GM21367 (cell line): ENCODE measurements around the gene ZFAND3.
"Not testable (repeated sequence)": the region's sequence is repeated elsewhere in the genome, so short reads cannot be mapped to it uniquely, and the experiment has no call there.

Experiments used
- ATAC-seq: cut with Tn5 transposase; IDR thresholded peaks from one replicate; pipeline ENCODE4 v1.9.1; 2021; ENCODE audit not compliant: unreplicated experiment

The ZFAND3 gene

DNA sequence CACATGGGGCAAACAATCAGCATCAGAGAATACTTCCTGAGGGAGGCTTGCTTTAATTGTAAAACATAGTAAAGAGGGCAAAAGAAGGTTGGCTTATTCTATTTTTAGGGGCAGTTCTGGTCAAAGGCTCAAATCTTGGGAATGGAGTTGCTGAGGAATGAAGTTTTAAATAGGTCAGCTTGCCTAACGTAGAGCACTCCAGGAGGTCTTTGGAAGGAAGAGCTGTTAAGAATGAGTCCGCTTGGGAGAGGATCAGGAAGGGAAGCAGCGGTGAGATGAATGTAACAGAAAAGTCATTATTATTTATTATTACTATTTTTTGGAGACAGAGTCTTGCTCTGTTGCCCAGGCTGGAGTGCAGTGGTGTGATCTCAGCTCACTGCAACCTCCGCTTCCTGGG, 108.7 kb downstream of the ZFAND3 start:
- ATAC-seq = no peak

DNA sequence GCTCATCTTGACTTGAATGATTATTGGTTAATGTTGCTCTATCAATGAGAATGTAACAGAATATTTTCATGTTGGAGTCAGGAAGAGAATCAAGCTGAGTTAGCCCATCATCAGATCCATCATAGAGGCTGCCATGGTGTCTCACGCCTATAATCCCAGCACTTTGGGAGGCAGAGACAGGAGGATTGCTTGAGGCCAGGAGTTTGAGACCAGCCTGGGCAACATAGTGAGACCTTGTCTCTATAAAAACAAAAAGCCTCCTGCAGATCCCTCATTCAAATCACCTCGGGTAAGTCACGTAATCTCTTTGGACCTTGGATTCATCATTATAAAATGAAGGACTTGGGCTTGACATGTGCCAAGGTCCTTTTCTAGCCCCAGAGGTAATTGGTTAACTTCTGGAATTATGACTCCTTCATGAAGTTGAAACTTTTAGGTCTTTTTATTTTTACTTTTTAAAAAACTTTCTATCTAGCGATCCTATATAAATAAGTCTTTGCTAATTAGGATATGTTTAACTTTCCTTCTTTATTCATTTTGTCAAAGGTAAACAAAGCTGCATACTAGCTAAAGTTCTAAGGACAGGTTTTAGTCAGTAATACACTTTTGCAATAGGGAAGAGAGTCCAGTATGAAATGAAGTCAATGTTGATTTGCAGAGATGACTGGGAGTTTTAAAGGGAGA, 110.9 kb downstream of the ZFAND3 start:
- no peak for ATAC-seq

DNA sequence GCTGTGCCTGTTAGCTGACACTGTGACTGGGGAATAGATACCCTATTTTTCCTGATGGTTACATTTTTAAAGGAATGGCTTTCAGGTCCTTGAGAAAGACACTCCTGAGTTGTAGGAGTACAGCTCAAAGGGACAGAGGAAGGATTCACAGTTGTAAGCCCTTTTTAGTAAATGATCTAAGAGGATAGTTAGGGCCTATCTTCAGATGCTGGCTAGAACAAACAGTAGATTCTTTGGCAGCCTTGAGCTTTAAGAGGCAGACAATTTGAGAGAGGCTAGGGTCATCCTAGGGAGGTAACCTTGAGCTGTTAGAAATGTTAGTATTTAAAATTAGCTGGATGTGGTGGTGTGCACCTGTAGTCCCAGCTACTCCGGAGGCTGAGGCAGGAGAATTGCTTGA, 111.5 kb downstream of the ZFAND3 start:
- no peak for ATAC-seq

DNA sequence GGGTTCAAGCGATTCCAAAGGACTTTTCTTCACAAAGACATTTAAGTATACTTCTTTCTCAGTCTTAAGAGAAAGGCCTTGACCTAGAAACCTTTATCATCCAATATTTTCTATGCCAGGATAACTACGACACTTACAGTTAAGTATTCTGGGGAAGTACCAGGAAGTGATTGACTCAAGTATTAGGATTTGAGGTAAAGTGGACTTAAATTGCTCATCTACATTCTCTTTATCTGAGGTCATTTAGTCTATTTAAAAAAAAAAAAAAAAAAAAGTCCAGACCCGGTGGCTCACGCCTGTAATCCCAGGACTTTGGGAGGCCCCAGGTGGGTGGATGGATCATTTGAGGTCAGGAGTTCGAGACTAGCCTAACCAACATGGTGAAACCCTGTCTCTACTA, 114.7 kb downstream of the ZFAND3 start:
- ATAC-seq = no peak

DNA sequence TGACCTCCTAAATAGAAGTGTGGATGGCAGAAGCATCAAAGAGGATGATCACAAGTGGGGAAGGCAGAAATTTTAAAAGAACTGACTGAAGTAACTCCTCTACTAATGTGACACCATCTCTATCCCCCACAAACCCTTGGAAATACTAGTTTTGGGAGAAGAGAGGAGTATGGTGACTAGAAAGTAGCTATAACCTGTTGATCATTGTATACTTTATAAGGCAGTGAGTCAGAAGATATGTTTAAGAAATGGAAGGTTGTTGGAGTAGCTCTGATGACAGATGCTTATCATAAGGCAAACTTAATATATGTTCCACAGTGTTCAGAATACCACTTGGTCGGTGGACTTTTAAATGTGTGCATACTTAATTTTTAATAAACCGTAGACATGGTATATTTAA, 116.6 kb downstream of the ZFAND3 start:
- ATAC-seq = no peak

DNA sequence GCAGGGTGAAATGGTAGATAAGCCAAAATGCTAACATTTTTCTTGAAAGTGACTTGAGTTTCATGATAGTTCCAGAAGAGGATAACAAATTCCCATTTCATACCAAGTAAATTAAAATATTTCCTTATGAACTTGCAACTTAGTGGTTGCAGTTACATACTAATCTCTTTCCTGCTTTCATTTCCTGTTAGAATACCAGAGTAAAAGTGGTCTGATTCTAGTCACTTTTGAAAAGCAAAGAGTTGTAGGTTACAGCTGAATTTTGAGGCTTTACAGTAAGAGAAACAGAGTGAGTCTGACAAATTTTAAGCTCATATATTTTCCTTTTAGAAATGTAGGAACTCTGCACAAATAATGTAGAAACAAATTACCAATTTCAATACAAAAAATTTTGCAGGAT, 117.4 kb downstream of the ZFAND3 start:
- ATAC-seq = no peak

DNA sequence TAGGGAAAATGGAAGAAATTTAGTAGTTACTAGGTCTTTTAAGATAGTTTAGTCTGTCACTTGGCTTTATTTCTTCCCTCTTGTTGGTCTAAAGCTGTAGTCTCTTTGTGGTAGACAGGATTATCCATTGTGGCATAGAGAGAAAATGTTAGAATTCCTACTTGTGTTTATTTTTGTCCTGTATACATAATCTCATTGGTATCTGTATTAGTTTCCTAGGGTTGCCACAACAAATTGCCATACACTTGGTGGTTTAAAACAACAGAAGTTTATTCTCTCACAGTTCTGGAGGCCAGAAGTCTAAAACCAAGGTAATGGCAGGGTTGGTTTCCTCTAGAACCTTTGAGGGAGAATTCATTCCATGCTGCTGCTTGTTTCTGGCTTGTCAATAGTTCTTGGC, 119.4 kb downstream of the ZFAND3 start:
- ATAC-seq = no peak

DNA sequence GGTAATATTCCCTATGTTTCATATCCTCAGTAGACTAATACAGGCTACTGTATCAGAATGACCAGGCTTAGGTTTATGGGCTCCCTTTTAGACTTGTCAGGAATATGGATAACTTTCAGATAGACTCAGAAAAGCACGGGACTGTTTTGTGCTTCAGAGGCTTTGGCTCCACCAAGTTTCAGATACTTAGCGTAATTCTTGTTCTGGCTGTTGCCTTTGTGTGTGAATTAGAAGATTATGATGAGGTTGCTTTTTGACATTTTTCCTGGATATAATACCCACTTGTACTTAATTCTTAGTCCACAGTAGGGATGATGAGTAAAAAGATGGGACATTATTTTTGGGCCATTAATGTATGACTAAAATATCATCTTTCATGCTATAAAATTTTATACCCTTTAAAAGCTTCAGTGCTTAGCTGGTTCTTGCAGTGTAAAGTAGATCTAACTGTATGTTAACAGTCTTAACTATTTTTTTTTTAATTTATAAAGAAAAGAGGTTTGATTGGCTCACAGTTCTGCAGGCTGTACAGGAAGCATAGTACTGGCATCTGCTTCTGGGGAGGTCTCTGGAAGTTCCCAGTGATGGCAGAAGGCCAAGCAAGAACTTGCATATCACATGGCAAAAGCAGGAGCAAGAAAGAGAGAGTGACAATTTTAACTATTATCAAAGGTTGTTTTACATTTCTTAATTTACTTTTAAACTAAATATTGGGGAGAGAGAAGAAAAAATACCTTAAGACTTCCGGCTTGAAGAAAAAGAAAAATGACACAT, 120.7 kb downstream of the ZFAND3 start:
- ATAC-seq = no peak

DNA sequence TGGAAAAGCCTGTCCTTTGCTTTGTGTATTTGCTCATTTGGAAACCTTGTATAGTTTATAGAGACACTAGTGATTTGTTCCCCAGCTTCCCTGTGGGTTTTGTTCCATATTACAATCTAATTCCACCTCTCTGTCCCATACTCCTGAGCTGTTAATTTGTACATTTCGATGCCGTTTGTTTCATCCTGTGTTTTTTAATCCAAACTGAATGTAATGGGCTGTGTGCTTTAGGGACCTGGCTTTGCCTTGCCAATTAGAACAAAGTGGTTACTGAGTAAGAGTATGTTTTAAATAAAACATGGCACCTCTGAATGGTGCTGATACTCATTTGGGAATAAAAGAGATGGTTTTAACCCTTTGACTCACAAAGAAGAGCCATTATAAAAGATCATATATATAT, 122.3 kb downstream of the ZFAND3 start:
- no peak for ATAC-seq

DNA sequence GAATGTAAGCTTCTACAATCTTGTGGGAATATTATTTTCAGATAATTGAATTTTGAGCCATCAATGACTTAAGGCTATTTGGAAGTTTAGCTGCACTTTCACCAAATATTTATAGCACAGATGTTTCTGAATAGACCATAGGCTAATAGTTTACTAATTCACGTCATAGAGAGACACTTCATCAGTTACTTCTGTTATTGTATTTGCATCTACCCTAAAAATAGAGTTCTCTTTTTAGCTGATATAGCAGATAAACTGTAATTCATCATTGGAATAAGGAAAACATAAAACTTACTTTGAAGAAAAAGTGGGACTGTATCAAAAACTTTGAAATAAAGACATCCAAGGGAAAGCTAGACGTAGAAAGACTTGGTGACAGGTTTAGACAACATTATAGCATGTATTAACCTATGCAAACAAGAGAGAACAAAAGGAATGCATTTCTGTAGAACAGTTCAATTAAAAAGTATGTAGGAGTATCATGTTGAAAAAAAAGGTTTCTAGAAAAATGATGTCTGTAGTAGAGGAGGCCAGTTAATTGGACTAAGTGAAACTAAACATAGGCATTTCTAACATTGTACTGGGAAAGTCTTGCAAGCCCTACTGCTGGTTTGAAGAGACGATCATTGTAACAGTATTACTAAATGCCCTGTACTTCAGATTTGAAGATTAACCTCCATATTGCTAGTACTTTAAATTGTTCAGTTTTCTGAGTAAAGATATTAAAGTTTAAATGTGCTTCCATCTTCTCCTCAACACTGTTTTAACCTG, 123.3 kb downstream of the ZFAND3 start:
- ATAC-seq = no peak

DNA sequence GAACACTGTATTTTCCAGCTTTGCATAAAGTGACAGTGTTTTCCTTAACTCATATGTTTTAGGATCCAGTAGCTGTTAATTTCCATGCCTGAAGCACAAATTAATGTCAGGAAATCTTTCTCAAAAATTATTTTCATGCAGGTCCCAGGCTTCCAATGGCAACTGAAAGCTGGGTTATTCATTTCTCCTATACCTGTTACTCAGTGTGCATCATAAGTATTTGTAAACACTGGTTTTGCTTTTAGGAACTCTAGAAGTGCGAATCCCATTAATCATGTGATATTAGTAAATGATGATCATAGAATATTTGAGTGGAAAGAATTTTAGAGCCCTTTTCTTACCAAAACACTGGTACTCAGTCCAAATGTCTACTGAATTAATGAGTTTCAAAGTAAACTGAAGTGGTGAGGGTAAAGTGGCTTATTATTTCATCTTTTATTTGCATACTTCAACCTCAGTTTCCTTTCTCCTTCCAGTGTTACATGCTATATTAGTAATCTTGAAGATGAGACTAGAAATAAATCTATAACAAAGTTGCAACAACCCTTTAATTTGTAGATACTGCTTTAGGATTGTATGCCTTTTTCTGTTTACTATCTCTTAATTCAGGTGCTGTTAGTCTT, 124.0 kb downstream of the ZFAND3 start:
- no peak for ATAC-seq

DNA sequence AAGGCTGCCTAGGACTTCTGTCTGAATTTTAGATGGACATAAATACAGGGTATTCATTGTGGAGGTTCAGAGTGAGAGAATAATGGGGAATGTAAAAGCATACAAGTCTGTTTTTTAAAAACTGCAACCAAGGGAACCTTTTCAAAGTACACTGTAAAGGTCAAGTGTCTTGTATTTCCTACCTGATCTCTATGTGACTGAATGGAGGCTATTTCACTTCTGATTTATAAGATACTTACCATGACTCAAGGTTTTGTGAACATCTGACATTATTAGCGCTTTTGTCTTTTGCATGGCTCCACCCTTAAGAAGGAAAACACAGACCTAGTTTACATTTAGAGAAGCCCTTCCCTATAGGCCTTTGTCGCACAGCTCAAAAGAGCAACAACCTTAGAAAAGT, 126.5 kb downstream of the ZFAND3 start:
- ATAC-seq = no peak

DNA sequence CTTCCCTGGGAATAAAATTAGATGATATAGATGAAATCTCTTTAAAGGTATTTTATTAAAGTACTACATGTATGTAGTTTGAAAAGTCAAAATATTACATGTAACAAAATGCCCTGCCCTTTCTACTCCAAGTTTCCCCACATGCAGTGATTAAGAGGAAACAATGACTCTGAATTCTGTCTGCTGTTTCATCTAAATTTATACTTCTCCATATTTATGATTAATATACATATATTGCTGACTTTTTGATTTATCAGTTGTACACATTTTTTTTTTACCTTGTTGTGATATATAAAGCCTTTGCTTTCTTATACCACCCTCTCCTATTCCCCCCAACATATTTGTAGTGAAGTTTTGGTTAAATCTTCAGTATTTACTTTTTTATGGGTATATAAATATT, 127.9 kb downstream of the ZFAND3 start:
- ATAC-seq = no peak

DNA sequence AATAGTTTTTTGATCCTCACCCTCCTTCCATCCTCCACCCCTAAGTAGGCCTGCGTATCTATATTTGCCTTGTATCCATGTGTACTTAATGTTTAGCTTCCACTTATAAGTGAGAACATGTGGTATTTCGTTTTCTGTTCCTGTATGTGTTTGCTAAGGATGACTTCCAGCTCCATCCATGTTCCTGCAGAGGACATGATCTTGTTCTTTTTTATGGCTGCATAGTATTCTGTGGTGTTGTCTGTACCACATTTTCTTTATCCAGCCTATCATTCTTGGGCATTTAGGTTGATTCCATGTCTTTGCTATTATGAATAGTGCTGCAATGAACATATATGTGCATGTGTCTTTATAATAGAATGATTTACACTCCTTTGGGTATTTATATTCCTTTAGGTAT, 129.1 kb downstream of the ZFAND3 start:
- not testable (repeated sequence) for ATAC-seq

DNA sequence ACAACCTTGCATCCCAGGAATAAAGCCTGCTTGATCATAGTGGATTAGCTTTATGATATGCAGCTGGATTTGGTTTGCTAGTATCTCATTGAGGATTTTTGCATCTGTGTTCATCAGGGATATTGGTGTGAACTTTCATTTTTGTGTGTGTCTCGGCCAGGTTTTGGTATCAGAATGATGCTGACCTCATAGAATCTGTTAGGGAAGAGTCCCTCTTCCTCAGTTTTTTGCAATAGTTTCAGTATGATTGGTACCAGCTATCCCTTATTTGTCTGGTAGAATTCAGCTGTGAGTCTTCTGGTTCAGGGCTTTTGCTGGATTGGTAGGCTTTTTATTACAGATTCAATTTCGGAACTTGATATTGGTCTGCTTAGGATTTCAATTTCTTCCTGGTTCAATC, 132.5 kb downstream of the ZFAND3 start:
- ATAC-seq = no peak

DNA sequence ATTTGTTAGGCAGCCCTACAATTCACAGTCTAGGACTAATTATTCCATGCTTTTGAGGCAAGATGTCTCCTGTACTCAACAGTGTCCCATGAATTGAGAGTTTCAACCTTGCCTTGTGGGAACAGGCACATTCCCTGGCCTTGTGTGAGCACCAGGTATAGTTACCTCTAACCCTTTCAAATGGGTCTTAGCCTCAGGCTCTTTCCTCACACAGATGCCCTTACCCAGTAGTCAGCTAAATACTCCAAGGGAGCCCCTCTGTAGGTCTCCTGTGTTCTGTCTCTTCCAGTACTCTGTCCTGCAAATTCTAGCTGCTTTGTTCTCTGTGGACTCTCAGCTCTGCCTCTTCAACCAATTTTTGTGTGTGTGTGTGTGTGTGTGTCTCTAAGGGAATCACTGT, 135.3 kb downstream of the ZFAND3 start:
- ATAC-seq = no peak

DNA sequence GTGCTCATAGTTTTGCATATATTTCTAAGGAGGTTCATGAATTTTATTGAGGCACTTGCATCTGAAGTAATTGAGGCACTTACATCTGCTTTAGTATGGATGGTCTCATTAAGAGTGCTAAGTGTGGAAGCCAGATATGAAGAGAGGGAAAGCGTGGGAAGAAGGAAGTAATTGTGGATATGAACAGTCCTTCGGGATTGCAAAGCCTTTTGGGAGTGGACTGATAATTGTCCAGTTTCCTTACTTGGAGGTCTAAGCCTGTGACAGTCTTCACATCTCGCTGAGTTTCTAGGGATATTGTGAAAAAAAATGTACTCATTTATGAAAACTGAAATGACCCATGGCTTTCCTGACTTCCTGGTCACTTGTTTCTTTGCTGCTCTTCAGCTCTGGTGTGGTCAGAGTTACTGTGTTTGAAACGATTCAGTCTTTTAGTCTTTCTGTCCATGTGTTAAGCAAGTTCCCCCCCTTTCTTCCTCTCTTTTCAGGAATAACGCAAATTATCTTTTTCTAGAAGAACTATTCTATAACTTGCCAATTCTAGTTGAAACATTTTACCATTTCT, 137.3 kb downstream of the ZFAND3 start:
- no peak for ATAC-seq

DNA sequence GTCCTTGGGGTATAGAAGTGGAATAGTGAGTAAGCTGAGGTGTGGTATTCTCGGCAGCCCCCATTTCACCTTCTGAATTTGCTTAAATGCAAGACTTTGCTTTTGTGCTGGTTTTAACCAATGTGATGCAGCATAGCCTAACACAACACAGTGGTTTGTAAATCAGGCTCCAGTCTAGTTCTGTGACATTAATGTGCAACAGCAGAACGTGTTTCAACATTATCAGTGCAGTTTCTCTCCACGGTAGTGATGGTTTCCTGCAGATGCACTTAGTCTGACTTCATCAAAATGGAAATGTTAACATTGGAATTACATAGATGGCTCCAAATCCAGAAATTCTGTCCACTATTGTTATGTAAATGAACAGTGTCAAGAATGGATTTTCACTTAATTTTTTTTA, 139.5 kb downstream of the ZFAND3 start:
- no peak for ATAC-seq

DNA sequence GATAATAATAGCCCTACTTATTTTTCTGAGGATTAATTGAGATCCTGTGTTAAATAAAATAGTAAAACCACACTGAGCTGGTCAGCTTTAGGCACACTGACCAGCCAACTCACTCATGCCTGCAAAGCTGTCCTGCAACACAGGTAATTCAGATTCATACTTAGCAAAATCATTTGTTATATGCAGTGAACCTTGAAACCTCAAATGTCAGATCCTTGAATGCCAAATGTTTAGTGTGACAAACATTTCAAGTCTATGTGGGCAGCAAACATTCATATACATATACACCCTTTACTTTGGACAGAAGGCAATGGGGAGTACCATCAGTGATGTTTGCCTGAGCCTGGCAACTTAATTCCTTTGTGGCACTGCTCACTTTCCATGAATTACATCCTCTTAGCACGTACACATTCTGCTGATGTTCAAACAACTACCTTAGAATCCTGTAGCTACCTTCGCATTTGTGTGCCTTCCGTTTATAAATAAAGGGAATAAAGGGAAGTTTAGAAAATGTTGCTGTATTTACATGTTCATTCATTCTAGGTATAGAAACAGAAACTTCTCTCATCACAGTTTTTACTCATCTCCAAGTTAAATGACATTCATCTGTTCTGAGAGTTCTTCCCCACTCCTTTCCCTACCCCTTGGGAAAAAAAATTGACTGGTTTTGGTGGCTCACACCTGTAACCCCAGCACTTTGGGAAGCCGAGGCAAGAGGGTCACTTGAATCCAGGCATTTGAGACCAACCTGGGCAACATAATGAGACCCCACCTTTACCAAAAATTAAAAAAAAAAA, 140.8 kb downstream of the ZFAND3 start:
- no peak for ATAC-seq

DNA sequence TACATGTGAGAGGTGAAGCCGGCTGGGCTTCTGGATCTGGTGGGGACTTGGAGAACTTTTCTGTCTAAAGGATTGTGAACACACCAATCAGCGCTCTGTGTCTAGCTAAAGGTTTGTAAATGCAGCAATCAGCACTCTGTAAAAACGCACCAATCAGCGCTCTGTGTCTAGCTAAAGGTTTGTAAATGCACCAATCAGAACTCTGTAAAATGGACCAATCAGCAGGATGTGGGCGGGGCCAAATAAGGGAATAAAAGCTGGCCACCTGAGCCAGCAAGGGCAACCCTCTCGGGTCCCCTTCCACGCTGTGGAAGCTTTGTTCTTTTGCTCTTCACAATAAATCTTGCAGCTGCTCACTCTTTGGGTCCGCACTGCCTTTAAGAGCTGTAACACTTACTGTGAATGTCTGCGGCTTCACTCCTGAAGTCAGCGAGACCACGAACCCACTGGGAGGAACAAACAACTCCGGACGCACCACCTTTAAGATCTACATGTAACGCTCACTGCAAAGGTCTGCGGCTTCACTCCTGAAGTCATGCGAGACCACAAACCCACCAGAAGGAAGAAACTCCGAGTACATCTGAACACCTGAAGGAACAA, 143.1 kb downstream of the ZFAND3 start:
- ATAC-seq = not testable (repeated sequence)
